Activated CD4-positive, CD25-positive, alpha-beta regulatory T cell treated with anti-CD3 and anti-CD28 coated beads, Interleukin-2, amount 50 U/mL, for 24 hours (primary cell): ENCODE data around the gene TTC7B.
A peak's percentile ranks its signal among the peaks of the same experiment; 100 is the strongest.
"Not testable (repeated sequence)": the region's sequence is repeated elsewhere in the genome, so short reads cannot be mapped to it uniquely, and the experiment has no call there.

ENCODE experiments used
- ATAC-seq, 2 donors: fragments of 150-1000 bp; cut with Tn5 transposase; one replicate each; pipeline ENCODE4 v1.10.0; 2021; ENCODE audit warnings: mild to moderate bottlenecking in 1 of 2, moderate library complexity in 1 of 2

TTC7B gene, protein sequence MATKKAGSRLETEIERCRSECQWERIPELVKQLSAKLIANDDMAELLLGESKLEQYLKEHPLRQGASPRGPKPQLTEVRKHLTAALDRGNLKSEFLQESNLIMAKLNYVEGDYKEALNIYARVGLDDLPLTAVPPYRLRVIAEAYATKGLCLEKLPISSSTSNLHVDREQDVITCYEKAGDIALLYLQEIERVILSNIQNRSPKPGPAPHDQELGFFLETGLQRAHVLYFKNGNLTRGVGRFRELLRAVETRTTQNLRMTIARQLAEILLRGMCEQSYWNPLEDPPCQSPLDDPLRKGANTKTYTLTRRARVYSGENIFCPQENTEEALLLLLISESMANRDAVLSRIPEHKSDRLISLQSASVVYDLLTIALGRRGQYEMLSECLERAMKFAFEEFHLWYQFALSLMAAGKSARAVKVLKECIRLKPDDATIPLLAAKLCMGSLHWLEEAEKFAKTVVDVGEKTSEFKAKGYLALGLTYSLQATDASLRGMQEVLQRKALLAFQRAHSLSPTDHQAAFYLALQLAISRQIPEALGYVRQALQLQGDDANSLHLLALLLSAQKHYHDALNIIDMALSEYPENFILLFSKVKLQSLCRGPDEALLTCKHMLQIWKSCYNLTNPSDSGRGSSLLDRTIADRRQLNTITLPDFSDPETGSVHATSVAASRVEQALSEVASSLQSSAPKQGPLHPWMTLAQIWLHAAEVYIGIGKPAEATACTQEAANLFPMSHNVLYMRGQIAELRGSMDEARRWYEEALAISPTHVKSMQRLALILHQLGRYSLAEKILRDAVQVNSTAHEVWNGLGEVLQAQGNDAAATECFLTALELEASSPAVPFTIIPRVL

DNA sequence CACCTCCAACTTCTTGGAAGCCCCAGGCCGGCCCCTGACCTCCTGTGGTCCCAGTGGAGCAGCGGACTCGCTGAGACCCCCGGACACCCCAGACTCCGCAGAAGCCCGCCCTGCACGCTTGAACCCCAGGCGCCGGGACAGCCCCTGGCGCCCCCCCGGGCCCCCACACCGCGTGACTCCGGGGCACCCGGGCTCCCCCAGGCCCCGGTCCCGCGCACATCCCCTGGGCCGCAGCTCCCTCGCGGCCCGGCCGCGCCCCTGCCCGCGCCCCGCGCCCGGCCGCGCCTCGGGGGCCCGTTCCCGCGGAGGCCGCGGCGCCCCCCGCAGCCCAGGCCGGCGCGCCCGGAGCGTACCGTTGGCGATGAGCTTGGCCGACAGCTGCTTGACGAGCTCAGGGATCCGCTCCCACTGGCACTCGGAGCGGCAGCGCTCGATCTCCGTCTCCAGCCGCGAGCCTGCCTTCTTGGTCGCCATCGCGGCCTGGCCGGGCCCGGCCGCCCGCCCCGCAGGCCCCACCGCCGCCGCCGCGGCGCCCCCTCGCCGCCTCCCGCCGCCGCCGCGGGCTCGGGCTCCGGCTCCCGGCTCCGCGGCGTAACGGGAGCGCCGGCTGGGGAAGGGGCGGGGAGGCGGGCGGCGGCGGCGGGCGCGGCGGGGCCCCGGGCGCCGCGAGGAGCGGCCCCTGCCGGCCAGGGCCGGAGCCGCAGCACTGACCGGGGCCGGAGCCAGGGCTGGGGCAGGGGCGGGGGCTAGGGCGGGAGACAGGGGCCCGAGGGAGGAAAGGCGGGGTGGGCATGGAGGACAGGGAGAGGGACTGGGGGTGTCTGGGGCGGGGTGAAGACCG, at the start of gene TTC7B:
TTC7B (minus strand) TSS at position 609 of the 841 bp plus-strand sequence; CDS start at position 474, 135 bp downstream.
- peak in 1 of 2 donors; percentile 18 for ATAC-seq

DNA sequence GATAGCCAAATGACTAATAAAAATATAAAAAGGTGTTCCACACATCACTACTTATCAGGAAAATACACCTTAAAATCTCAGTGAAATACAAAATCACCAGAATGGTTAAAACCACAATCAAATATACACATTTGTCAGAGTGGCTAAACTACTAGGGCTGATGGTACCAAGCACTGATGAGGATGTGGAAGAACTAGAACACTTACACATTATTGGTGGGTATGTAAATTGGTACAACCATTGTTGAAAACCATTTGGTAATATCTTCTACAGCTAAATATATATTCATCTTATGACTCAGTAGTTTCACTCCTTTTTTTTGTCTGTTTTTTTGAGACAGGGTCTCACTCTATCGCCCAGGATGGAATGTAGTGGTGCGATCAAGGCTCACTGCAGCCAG, 48.5 kb upstream of the TTC7B start:
- ATAC-seq, result peak in 1 of 2 donors; percentile 36

DNA sequence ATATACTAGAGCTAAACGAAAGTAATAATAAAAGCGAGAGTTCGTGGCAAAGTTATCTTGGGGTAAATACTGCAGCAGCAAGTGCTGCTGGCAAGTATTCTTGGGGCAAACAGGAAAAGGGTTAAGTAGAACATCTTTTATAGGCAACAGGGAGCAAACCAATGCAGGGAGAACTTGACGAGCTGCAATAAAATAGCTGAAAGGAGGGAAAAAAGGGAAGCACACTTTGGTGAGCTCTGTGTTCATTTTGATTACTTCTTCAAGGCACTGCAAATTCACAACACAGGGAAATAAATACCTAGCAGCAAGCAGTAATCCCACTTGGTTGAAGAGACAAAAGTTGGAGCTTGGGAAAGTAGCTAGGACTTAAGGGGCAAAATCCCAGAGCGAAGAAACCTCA, 42.3 kb upstream of the TTC7B start:
- no peak for ATAC-seq

DNA sequence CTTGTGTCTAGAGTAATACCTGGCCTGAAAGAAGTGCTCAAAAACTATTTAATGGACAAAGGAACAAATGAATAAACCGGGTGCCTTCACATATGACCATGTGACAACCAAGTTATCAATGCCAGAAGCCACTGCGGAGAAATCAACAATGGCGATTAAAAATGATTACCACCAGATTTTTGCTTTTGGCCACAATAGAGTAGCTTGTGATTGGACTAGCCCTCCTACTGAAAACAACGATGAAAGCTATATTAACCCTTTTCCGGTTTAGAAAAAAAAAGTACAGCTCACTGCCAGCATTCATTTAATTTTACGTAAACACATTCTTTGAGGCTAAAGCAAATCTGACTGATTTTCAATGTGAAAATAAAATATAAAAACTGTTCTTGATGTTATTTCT, 41.6 kb upstream of the TTC7B start:
- no peak for ATAC-seq

DNA sequence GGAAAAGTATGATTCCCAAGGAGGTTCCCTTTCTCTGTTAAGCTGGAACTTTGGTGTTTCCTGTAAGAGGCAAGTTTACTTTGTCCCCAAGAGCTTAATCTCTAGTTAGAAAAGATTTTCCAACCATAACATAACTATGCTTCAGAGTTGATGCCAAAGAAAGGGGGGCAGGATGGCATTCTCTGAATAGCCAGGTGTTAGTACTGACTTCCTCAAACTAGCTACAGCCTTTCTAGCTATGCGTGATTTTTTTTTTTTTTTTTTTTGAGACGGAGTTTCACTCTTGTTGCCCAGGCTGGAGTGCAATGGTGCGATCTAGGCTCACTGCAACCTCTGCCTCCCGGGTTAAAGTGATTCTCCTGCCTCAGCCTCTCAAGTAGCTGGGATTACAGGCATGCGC, 39.9 kb upstream of the TTC7B start:
- not testable (repeated sequence) for ATAC-seq

DNA sequence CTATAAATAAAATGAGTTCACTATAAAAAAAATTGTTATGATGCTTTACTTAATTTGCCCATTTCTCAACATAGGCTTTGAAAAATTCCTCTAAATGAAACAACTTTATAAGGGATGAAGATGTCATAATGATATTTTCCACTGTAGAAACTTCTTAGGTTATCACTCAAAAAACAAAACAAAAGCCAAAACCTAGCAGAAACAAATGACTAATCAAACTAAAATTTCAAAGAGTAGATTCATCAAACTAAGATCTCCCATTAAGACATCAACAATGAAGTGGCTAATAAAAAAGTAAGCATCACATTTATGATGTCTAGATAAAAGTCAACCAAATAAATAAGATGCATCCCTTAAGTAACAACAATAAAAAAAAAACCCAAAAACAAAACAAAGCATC, 36.9 kb upstream of the TTC7B start:
- ATAC-seq, result no peak

DNA sequence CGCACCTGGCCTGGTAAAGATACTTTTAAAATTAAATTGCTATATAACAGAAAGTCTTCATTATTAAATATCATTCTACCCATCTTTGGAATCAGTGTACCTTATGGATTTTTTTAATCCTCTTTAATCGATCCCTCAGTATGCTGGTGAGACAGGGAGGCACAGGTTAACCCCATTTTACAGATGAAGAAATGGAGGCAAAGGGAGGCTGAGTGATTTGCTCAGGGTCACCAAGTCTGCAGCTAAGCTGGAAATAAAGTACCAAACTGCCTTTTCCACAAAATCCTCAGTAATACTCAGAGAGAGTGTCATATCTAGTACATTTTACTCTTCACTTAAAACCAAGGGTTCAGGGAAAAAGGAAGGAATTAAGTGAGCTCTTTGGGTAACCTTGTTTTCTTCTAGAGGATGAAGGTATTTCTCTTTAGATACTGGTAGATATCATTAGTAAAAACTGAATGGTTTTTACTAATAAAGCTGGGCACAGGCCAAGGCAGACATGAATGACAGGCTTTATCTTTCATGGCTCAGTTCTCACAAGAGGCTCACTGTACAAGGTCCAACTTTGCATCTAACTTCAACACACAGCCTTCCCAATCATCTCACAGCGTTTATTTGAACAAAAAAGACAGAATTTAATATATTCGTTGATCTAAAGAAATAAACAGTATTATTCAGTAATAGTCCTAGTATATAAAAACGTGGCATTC, 35.3 kb upstream of the TTC7B start:
- no peak for ATAC-seq

DNA sequence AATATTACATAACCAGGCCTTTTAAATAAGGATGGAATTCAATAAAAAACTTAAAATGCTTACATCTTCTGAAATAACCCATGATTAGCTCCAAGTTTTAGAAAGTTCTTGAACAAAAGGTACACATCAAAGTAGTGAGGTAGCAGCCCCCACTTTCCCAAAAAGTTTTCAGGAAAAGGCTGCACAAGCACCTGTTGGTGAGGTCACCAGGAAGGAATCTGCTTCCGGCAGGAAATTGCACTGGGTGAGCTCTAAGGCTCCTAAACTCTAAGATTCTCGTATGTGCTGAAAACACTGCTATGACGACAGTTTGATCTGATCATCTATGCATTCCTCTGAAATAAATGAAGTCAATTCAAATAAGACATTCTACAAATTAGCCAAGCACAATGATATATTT, 34.3 kb upstream of the TTC7B start:
- no peak for ATAC-seq

DNA sequence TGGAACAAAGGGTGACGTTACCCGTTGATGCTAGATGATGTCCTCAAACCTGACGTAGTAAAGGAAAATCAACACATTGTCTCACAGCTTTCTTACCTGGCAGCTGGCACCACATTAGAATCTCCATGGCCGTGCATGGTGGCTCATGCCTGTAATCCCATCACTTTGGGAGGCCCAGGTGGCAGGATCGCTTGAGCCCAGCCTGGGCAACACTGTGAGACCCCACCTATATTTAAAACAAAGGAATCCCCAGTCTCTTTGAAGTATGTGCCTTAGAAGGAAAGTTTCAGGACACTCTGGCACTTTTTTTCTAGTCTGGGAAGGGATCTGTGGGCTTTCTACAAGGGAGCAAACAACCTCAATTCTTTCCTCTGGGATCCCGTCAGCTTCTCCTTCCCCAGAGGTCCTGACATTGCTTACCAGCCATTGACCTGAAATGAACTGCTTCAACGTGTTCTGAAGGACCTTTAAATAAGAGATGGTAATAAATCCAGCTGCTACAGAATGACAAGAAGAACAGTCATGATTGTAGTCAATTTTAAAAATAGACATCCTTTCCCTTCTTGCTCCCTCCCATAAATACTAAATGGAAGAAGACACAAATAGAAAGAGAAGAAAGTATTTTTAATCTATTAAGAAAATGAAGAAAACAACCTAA, 33.7 kb upstream of the TTC7B start:
- ATAC-seq, result no peak

DNA sequence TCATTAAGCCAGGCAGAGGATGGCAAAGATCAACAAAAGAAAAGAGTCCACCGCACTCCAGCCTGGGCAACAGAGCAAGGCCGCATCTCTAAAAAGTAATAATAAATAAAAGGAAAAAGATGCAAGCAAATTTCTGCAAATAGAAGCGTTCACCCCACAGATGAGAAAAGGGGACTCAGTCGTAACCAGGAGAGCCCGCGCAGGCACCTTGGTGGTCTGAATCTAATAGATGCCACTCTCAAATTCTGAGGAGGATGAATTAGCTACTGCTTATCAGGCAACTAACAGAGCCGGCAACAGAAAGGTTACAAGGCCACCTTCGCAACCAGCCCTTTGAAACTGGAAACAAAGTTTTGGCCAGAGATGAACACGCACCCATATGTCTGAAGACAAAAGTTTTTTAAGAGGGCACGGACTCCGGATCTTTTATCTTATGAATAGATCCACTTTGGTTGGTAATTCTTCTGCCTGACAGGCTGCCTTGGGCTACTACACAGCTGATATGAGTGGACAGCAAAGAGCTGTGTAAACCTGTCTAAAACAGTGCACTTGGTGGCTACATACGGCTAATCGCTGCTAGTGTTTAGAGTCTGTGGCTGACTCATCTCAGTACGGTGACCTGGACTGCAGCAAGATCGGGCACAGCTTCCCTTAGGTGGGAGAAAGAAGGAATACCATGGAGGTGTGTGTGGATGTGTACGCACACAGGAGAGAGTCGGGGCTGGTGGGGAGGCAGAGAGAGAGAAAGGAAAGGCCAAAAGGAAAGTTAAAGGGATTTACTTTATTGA, 32.9 kb upstream of the TTC7B start:
- ATAC-seq, result no peak

DNA sequence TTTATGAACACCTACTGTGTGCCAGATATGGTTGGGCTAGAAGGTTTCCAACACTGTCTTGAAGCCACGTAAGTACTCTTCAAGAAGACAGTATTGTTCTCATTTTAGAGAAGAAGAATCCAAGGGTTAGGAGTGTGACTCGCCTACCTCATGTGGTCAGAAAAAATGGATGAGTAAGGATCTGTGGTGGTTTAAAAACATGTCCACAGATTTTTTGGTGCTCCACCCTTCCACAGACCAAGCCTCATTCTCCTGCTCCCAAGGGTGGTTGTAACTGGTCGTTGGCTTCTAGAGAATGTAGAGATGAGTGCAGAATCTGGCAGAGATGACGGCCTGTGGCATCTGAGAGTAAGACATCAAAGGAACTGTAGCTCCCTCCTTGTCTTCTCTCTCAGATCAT, 30.3 kb upstream of the TTC7B start:
- no peak for ATAC-seq

DNA sequence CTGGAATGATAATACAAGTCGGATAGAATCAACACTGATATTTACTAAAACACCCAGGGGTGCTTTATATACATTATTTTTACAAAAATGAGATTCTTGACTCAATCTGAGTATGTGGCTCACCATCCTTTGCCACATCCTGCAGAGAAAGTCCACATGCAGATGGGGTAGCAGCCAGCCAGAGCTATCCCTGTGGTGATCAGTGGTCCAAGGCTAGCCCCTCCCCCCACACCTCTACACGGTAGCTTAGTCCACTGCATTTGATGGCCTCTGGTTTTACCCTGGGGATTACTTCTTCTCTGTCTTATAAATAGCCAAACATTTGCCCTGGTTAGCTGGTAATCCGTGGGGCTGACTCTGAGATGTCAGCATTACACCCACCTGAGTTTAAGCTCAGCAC, 28.1 kb upstream of the TTC7B start:
- ATAC-seq, result no peak

DNA sequence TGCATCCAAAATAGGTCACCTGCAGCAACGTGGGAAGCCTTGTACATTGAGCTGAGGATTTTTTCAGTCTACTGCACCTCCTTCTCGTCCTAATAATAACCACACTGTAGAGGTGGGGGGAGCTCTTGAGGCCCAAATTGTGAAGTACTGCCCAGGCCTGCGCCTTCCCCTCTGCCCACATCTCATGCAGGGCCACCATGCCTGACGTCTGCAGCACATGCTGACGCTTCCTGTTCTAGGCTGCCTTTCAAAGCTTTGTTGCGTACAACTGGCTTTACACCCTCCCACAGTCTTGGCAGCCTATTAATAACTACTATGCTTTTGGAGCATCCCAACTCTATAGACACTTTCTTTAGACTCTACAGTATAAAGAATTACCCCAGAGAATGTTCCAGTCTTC, 26.5 kb upstream of the TTC7B start:
- ATAC-seq, result no peak

DNA sequence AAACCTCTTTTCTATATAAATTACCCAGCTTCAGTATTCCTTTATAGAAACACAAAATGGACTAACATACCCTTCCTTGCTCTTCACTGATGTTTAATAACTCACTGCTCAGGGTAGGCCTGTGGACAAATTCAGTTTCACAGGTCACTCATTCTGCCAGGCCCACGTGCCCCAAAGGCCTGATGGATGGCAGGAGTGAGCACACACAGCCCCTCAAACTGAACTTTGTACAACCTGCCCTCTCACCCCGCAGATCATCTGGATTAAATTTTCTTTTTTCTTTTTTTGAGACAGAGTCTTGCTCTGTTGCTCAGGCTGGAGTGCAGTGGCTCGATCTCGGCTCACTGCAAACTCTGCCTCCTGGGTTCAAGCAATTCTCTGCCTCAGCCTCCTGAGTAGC, 24.4 kb upstream of the TTC7B start:
- ATAC-seq, result not testable (repeated sequence)

DNA sequence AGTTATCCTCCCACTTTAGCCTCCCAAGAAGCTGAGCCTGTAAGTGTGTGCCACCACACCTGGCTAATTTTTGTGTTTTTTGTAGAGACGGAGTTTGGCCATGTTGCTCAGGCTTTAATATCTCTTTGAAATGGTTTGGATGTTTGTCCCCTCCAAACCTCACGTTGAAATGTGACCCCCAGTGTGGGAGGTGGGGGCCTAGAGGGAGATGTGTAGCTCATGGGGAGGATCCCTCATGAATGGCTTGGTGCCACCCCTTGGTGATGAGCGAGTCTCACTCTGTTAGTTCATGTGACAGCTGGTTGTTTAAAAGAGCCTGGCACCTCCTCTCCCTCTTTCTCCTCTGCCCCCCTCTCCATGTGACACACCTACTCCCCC, 23.6 kb upstream of the TTC7B start:
- no peak for ATAC-seq

DNA sequence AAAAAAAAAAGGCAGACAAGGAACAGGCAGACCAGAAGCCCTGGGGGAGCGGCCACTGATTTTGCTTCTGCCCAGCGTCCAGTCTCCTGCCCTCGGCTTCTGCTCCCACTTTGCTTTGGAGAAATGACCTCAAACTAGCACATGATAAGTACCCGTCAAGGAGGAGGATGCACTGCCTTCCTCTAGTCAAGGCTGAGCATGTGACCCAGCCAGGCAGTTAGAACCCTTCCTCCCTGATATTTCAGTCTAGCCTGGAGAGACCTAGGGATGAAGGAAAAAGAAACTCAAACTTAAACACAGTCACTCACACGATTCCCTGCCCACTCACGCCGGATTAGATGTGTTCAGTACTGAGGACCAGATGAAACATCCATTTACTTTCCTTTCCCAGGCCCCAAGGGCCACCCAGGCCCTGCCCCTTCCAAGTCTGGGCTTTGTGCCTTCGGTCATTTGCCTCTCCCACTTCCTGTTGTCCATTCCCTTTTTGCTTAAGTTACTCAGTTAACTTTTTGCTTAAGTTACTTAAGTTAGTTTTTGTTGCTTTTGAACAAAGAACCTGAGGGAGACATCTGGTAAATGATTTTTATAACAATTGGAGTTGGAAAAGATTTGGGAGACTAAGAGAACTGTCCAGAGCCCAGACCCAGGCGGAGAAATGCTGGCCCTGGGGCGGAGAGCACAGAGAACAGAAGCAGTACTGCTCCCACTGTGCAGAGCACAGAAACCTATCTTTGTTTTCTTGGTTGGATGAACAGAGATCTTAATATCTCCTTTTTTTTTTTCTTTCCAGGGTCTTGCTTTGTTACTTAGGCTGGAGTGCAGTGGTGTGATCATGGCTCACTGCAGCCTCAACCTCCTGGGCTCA, 23.0 kb upstream of the TTC7B start:
- ATAC-seq, result no peak

DNA sequence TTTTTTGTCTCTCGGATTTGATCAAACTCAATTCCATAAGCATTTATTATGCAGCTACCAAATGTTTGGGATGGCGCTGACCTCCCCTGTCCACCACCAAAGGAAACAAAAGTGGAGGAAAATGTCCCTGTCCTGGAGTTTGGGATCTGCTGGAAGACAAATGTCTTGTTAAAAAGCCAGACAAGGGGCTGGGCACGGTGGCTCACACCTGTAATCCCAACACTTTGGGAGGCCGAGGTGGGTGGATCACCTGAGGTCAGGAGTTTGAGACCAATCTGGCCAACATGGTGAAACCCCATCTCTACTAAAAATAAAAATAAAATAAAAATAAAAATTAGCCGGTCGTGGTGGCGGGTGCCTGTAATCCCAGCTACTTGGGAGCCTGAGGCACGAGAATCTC, 22.3 kb upstream of the TTC7B start:
- not testable (repeated sequence) for ATAC-seq

DNA sequence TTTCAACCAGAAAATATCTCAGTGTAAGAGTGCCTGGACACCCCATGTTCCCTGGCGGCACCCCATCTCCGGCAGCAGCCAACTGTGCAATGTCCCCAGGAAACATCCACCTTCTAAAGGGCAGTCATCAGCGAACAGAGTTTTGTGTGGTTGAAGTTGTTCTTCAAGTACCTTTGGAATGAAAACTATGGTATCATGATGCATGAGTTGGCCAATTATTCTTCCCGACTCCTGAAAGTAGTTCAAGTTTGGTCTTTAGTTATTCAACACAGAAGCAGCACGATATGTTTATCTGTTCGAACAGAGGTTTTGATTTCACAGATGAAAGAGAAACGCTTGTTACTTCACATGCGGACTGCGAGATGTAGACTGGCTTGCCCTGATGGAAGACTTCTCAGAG, 21.1 kb upstream of the TTC7B start:
- no peak for ATAC-seq

DNA sequence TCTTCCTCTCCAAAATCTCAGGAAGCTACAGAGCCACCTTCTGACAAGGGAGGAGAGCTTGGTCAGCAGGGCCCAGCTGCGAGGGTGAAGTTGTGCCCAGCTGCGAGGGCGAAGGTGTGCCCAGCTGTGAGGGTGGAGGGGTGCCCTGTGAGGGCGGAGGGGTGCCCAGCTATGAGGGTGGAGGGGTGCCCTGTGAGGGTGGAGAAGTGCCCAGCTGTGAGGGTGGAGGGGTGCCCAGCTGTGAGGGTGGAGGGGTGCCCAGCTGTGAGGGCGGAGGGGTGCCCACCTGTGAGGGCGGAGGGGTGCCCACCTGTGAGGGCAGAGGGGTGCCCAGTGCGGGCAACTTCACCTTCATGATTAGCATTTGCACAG, 20.4 kb upstream of the TTC7B start:
- ATAC-seq, result no peak

DNA sequence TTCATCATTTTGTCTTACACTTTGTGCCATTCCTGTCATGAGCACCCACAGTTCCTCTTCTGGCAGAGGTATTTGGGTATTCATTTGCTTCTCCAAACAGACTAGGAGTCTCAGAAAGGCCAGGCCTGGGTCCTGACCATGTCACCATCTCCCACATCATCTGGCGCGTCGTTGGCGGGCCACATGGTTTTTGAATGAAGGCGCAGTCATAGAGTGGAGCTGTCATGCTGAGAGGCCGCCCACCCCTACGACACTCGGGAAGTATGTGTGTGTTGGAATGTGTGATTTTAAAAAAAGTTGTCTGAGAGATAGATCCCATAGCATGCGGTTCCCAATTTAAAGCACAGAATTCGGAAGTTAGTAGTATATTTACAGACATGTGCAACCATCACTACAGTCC, 15.6 kb upstream of the TTC7B start:
- no peak for ATAC-seq
